Caco-2 (cell line): ENCODE results near the gene DLG2. TPM values are rescaled to one million over a fixed set of nuclear protein-coding genes. Genes with fewer than 3 reads are reported as not detected.

Experiments
- BruUV-seq: library from RNA; stranded (reverse); fragments of 400-500 nt; replicated peaks from 2 replicates; lab custom pipeline; 2021; lab: Mats Ljungman, UMichigan
- CTCF ChIA-PET: fragments of 300-600 bp; sonication (Branson Sonifier 250); formaldehyde crosslinking; loops from one replicate; lab custom pipeline; 2022; ENCODE audit warnings: antibody characterized with exemption; lab: Charles Lee
- POLR2A ChIA-PET: fragments of 300-600 bp; sonication (Branson Sonifier 250); formaldehyde crosslinking; loops from one replicate; lab custom pipeline; 2022; ENCODE audit warnings: antibody characterized with exemption; lab: Charles Lee
- DNase-seq, 2 experiments: peaks; one replicate each; pipeline versions ENCODE4 v3.0.0 to v3.0.0-alpha.2; 2020 to 2022
- H3K27me3 ChIP-seq: replicated peaks from 2 replicates; pipeline ENCODE4 v1.6.0; 2011; ENCODE audit warnings: low read length; ENCODE audit not compliant: control insufficient read depth, insufficient read depth
- H3K36me3 ChIP-seq: 2 replicates; pipeline ENCODE4 v1.5.1; 2011; ENCODE audit warnings: low read length; ENCODE audit not compliant: control insufficient read depth, insufficient read depth
- H3K4me1 ChIP-seq: fragments of 250-450 bp; sonication (Bioruptor Pico); 2 replicates; pipeline ENCODE4 v1.5.1; 2020; ENCODE audit warnings: mild to moderate bottlenecking
- H3K4me3 ChIP-seq: 2 replicates; pipeline ENCODE4 v1.5.1; 2011; ENCODE audit warnings: low read depth, mild to moderate bottlenecking, control low read depth, low read length
- H3K9me3 ChIP-seq: fragments of 250-450 bp; sonication (Bioruptor Pico); 2 replicates; pipeline ENCODE4 v1.5.1; 2020; ENCODE audit warnings: mild to moderate bottlenecking, moderate library complexity
- H3K27ac Mint-ChIP-seq: one replicate; pipeline ENCODE4 v1.8.0; 2022; ENCODE audit warnings: mixed read lengths; ENCODE audit not compliant: unreplicated experiment
- H3K27me3 Mint-ChIP-seq: one replicate; pipeline ENCODE4 v1.8.0; 2022; ENCODE audit warnings: mixed read lengths; ENCODE audit not compliant: insufficient read depth, unreplicated experiment
- H3K36me3 Mint-ChIP-seq: one replicate; pipeline ENCODE4 v1.8.0; 2022; ENCODE audit warnings: mild to moderate bottlenecking, mixed read lengths; ENCODE audit not compliant: insufficient read depth, unreplicated experiment
- H3K4me1 Mint-ChIP-seq: one replicate; pipeline ENCODE4 v1.8.0; 2022; ENCODE audit warnings: low read depth, mixed read lengths; ENCODE audit not compliant: unreplicated experiment
- H3K4me3 Mint-ChIP-seq: one replicate; pipeline ENCODE4 v1.8.0; 2022; ENCODE audit warnings: mild to moderate bottlenecking, moderate library complexity, mixed read lengths; ENCODE audit not compliant: unreplicated experiment
- H3K9me3 Mint-ChIP-seq: one replicate; pipeline ENCODE4 v1.8.0; 2022; ENCODE audit warnings: mixed read lengths; ENCODE audit not compliant: unreplicated experiment
- CTCF ChIP-seq, 2 experiments: fragments of 200-600 bp in 1 of 2; IDR thresholded peaks; 1 replicate in 1 of 2; 2 replicates in 1 of 2; pipeline versions ENCODE4 v1.5.1 to v1.8.0; 2011 to 2022; ENCODE audit warnings: antibody characterized with exemption in 1 of 2, control low read depth in 1 of 2, inconsistent platforms in 1 of 2, low read depth in 1 of 2, low read length in 1 of 2, mild to moderate bottlenecking in 1 of 2, moderate library complexity in 1 of 2; ENCODE audit not compliant: insufficient read depth in 1 of 2, severe bottlenecking in 1 of 2, unreplicated experiment in 1 of 2
- intact Hi-C: fragments of 100-400 bp; cut with micrococcal nuclease; formaldehyde crosslinking; loops from one replicate; pipeline ENCODE4 v1.10.0; 2022; ENCODE audit not compliant: unreplicated experiment
- total RNA-seq: library from RNA; stranded (reverse); gene quantifications from 2 replicates; pipeline ENCODE4 v1.2.3, GENCODE V29; 2022

The DLG2 gene
- total RNA-seq, 1 experiment from 2014 or later, result 21.6 TPM

DNA sequence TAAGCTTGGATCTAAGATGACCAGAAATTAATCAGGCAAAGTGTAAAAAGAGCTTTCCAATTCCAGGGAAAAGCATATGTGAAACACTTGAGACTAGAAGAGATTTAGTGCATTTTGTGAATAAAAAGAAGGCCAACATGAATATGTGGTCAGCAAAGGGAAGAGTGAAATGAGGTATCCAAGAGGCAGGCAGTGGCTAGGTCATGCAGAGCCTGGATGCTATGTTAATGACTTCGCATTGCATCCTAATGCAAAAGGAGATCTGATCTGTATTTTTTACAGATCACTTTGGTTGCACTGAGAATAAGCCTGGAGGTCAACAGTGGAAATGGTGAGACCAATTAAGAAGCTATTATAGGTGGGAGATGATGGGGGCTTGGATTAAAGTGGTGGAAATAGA lies 1699.7 kb downstream of the DLG2 start:
- CTCF ChIA-PET, result no interaction called here
- Mint-ChIP-seq H3K9me3 (no peaks in the 10 kb centered on the region), H3K4me1 (peaks cover 16% of the 10 kb centered on the region), H3K36me3 (no peaks in the 10 kb centered on the region), H3K4me3 (no peak overlapping the region), H3K27me3 (peaks cover 8% of the 10 kb centered on the region), H3K27ac (no peak overlapping the region)
- Histone ChIP-seq H3K36me3 (no peaks in the 10 kb centered on the region), H3K4me1 (peaks cover 14% of the 10 kb centered on the region), H3K9me3 (no peaks in the 10 kb centered on the region), H3K27me3 (no peaks in the 10 kb centered on the region), H3K4me3 (no peak overlapping the region)
- POLR2A ChIA-PET, result no interaction called here
- no peak for TF ChIP-seq CTCF (IDR thresholded peaks at IDR 0.05; ENCODE audit: insufficient read depth in 1 of 2, low read depth in 1 of 2, low read length in 1 of 2, severe bottlenecking in 1 of 2, unreplicated experiment in 1 of 2)
- no TSS peak for BruUV-seq
- intact Hi-C loops, result no loop called here
- no peak for DNase-seq

DNA sequence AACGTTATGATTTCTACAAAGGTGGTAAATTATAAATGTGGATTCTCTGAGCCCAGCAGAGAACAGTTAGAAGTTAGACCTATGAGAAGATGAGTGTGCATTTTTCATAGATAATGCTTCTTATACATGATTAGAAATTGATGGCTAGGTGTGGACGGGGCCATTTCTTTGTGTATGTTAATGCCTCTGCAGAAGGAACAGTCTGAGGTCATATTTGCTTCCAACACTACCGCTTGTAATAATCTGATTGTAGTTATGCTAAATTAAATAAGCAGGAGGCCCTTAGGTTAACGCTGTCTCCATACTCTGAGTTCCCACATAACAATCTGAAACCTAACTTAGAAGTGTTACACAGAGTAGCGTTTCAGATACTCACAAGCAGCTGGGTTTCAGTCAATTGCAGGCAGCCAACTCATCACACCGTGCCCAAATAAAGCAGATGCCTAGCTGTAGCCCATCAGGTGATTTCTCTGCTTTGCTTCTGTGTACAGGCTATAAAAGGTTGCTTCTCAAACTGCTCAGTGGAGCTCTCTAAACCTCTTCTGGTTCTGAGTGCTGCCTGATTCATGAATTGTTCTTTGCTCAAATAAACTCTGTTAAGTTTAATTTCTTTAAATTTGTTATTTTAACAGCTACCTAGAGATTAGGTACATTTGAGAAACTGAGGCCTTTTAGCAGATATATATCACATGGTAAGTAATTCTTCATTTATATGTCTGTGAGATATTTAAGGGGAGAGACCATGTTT lies 1702.2 kb downstream of the DLG2 start:
- CTCF ChIA-PET, result no interaction called here
- Histone ChIP-seq H3K27me3 (no peaks in the 10 kb centered on the region), H3K36me3 (no peaks in the 10 kb centered on the region), H3K9me3 (no peaks in the 10 kb centered on the region), H3K4me1 (peaks cover 29% of the 10 kb centered on the region), H3K4me3 (no peak overlapping the region)
- BruUV-seq, result no TSS peak
- no peaks in the 10 kb centered on the region for H3K36me3 Mint-ChIP-seq
- POLR2A ChIA-PET, result no interaction called here
- H3K4me1 Mint-ChIP-seq, result peaks cover 20% of the 10 kb centered on the region
- H3K27ac Mint-ChIP-seq, result no peak overlapping the region
- DNase-seq, result no peak
- H3K9me3 Mint-ChIP-seq, result no peaks in the 10 kb centered on the region
- intact Hi-C loops, result loop anchor here (5.0 kb wide), 1 partner anchor 88 kb away; no protein-coding TSS in a partner anchor
- TF ChIP-seq CTCF (IDR thresholded peaks at IDR 0.05; ENCODE audit: insufficient read depth in 1 of 2, low read depth in 1 of 2, low read length in 1 of 2, severe bottlenecking in 1 of 2, unreplicated experiment in 1 of 2), result no peak
- no peak overlapping the region for H3K4me3 Mint-ChIP-seq
- peaks cover 8% of the 10 kb centered on the region for H3K27me3 Mint-ChIP-seq

- POLR2A ChIA-PET, result no interaction called here
- no peak overlapping the region for H3K27ac Mint-ChIP-seq
- H3K36me3 ChIP-seq, result no peaks in the 10 kb centered on the region
- peaks cover 8% of the 10 kb centered on the region for H3K27me3 Mint-ChIP-seq
- H3K4me1 ChIP-seq, result peaks cover 29% of the 10 kb centered on the region
- no peak overlapping the region for H3K4me3 Mint-ChIP-seq
- no peak for DNase-seq
- no TSS peak for BruUV-seq
- H3K4me1 Mint-ChIP-seq, result peaks cover 20% of the 10 kb centered on the region
- TF ChIP-seq CTCF (IDR thresholded peaks at IDR 0.05; ENCODE audit: insufficient read depth in 1 of 2, low read depth in 1 of 2, low read length in 1 of 2, severe bottlenecking in 1 of 2, unreplicated experiment in 1 of 2), result no peak
- no peaks in the 10 kb centered on the region for H3K36me3 Mint-ChIP-seq
- intact Hi-C loops, result loop anchor here (2.0 to 5.0 kb wide), 2 partner anchors 71 to 87 kb away; no protein-coding TSS in a partner anchor
- H3K9me3 ChIP-seq, result no peaks in the 10 kb centered on the region
- H3K27me3 ChIP-seq, result no peaks in the 10 kb centered on the region
- H3K4me3 ChIP-seq, result no peak overlapping the region
- CTCF ChIA-PET, result no interaction called here
- H3K9me3 Mint-ChIP-seq, result no peaks in the 10 kb centered on the region
Measured at GRCh38 chr11:83923961-83924360, 1703.2 kb downstream of the DLG2 start.
